ENCODE data around the gene TBCE.
"Not testable (repeated sequence)": the region's sequence is repeated elsewhere in the genome, so short reads cannot be mapped to it uniquely, and the experiment has no call there.

The TBCE gene

GRCh38 chr1:235434001-235434400 is 66.8 kb downstream of the TBCE start:
- no peak overlapping the region for H3K27ac ChIP-seq (ENCODE audit: low read length)
- no peaks in the 10 kb centered on the region for H3K4me1 ChIP-seq (ENCODE audit: control insufficient read depth, low read depth, low read length)
- no peak overlapping the region for H3K4me3 ChIP-seq (ENCODE audit: low read length)
- peaks cover 24% of the 10 kb centered on the region for H3K36me3 ChIP-seq (ENCODE audit: control insufficient read depth, low read depth, low read length)
- H3K9me3 ChIP-seq (ENCODE audit: control insufficient read depth, low read depth, low read length), result no peaks in the 10 kb centered on the region
- H3K9ac ChIP-seq (ENCODE audit: low read length), result no peak overlapping the region
- no peaks in the 10 kb centered on the region for H3K27me3 ChIP-seq (ENCODE audit: control insufficient read depth, insufficient read depth, low read length)

- Histone ChIP-seq H3K9ac (ENCODE audit: low read length) (no peak overlapping the region), H3K27ac (ENCODE audit: low read length) (no peak overlapping the region), H3K4me1 (ENCODE audit: control insufficient read depth, low read depth, low read length) (no peaks in the 10 kb centered on the region), H3K9me3 (ENCODE audit: control insufficient read depth, low read depth, low read length) (no peaks in the 10 kb centered on the region), H3K27me3 (ENCODE audit: control insufficient read depth, insufficient read depth, low read length) (no peaks in the 10 kb centered on the region), H3K36me3 (ENCODE audit: control insufficient read depth, low read depth, low read length) (peaks cover 62% of the 10 kb centered on the region), H3K4me3 (ENCODE audit: low read length) (no peak overlapping the region)
Observed at GRCh38 chr1:235441159-235441685, 74.0 kb downstream of the TBCE start.

GRCh38 chr1:235442788-235443429 is 75.7 kb downstream of the TBCE start:
- Histone ChIP-seq H3K9me3 (ENCODE audit: control insufficient read depth, low read depth, low read length) (no peaks in the 10 kb centered on the region), H3K4me1 (ENCODE audit: control insufficient read depth, low read depth, low read length) (no peaks in the 10 kb centered on the region), H3K27ac (ENCODE audit: low read length) (no peak overlapping the region), H3K4me3 (ENCODE audit: low read length) (no peak overlapping the region), H3K9ac (ENCODE audit: low read length) (no peak overlapping the region), H3K36me3 (ENCODE audit: control insufficient read depth, low read depth, low read length) (peaks cover 63% of the 10 kb centered on the region), H3K27me3 (ENCODE audit: control insufficient read depth, insufficient read depth, low read length) (no peaks in the 10 kb centered on the region)

GRCh38 chr1:235448616-235449015 is 81.4 kb downstream of the TBCE start:
- peaks cover 76% of the 10 kb centered on the region for H3K36me3 ChIP-seq (ENCODE audit: control insufficient read depth, low read depth, low read length)
- H3K27me3 ChIP-seq (ENCODE audit: control insufficient read depth, insufficient read depth, low read length), result no peaks in the 10 kb centered on the region
- no peak overlapping the region for H3K27ac ChIP-seq (ENCODE audit: low read length)
- no peak overlapping the region for H3K9ac ChIP-seq (ENCODE audit: low read length)
- H3K4me1 ChIP-seq (ENCODE audit: control insufficient read depth, low read depth, low read length), result no peaks in the 10 kb centered on the region
- H3K4me3 ChIP-seq (ENCODE audit: low read length), result no peak overlapping the region
- H3K9me3 ChIP-seq (ENCODE audit: control insufficient read depth, low read depth, low read length), result no peaks in the 10 kb centered on the region

- Histone ChIP-seq H3K4me1 (ENCODE audit: control insufficient read depth, low read depth, low read length) (no peaks in the 10 kb centered on the region), H3K9me3 (ENCODE audit: control insufficient read depth, low read depth, low read length) (no peaks in the 10 kb centered on the region), H3K9ac (ENCODE audit: low read length) (no peak overlapping the region), H3K36me3 (ENCODE audit: control insufficient read depth, low read depth, low read length) (peaks cover 69% of the 10 kb centered on the region), H3K27ac (ENCODE audit: low read length) (no peak overlapping the region), H3K27me3 (ENCODE audit: control insufficient read depth, insufficient read depth, low read length) (no peaks in the 10 kb centered on the region), H3K4me3 (ENCODE audit: low read length) (no peak overlapping the region)
Observed at GRCh38 chr1:235450433-235450832, 83.2 kb downstream of the TBCE start.

- Histone ChIP-seq H3K9me3 (ENCODE audit: control insufficient read depth, low read depth, low read length) (no peaks in the 10 kb centered on the region), H3K4me1 (ENCODE audit: control insufficient read depth, low read depth, low read length) (no peaks in the 10 kb centered on the region), H3K36me3 (ENCODE audit: control insufficient read depth, low read depth, low read length) (peaks cover 69% of the 10 kb centered on the region), H3K4me3 (ENCODE audit: low read length) (no peak overlapping the region), H3K27me3 (ENCODE audit: control insufficient read depth, insufficient read depth, low read length) (no peaks in the 10 kb centered on the region), H3K9ac (ENCODE audit: low read length) (no peak overlapping the region), H3K27ac (ENCODE audit: low read length) (no peak overlapping the region)
Observed at GRCh38 chr1:235450886-235451483, 83.8 kb downstream of the TBCE start.

- H3K4me1 ChIP-seq (ENCODE audit: control insufficient read depth, low read depth, low read length), result no peaks in the 10 kb centered on the region
- no peaks in the 10 kb centered on the region for H3K9me3 ChIP-seq (ENCODE audit: control insufficient read depth, low read depth, low read length)
- no peak overlapping the region for H3K27ac ChIP-seq (ENCODE audit: low read length)
- no peak overlapping the region for H3K9ac ChIP-seq (ENCODE audit: low read length)
- H3K27me3 ChIP-seq (ENCODE audit: control insufficient read depth, insufficient read depth, low read length), result no peaks in the 10 kb centered on the region
- H3K4me3 ChIP-seq (ENCODE audit: low read length), result no peak overlapping the region
- peaks cover 49% of the 10 kb centered on the region for H3K36me3 ChIP-seq (ENCODE audit: control insufficient read depth, low read depth, low read length)
Observed at GRCh38 chr1:235454021-235454420, 86.8 kb downstream of the TBCE start.

GRCh38 chr1:235455097-235455496 is 87.9 kb downstream of the TBCE start:
- H3K27ac ChIP-seq (ENCODE audit: low read length), result no peak overlapping the region
- H3K36me3 ChIP-seq (ENCODE audit: control insufficient read depth, low read depth, low read length), result peaks cover 39% of the 10 kb centered on the region
- H3K4me3 ChIP-seq (ENCODE audit: low read length), result no peak overlapping the region
- H3K9ac ChIP-seq (ENCODE audit: low read length), result no peak overlapping the region
- H3K4me1 ChIP-seq (ENCODE audit: control insufficient read depth, low read depth, low read length), result no peaks in the 10 kb centered on the region
- H3K9me3 ChIP-seq (ENCODE audit: control insufficient read depth, low read depth, low read length), result no peaks in the 10 kb centered on the region
- H3K27me3 ChIP-seq (ENCODE audit: control insufficient read depth, insufficient read depth, low read length), result no peaks in the 10 kb centered on the region

GRCh38 chr1:235455823-235456222 is 88.6 kb downstream of the TBCE start:
- Histone ChIP-seq H3K4me3 (ENCODE audit: low read length) (no peak overlapping the region), H3K27me3 (ENCODE audit: control insufficient read depth, insufficient read depth, low read length) (no peaks in the 10 kb centered on the region), H3K27ac (ENCODE audit: low read length) (no peak overlapping the region), H3K4me1 (ENCODE audit: control insufficient read depth, low read depth, low read length) (no peaks in the 10 kb centered on the region), H3K9ac (ENCODE audit: low read length) (no peak overlapping the region), H3K36me3 (ENCODE audit: control insufficient read depth, low read depth, low read length) (peaks cover 32% of the 10 kb centered on the region), H3K9me3 (ENCODE audit: control insufficient read depth, low read depth, low read length) (no peaks in the 10 kb centered on the region)

GRCh38 chr1:235457856-235458255 is 90.6 kb downstream of the TBCE start:
- H3K4me1 ChIP-seq (ENCODE audit: control insufficient read depth, low read depth, low read length); H3K4me3 ChIP-seq (ENCODE audit: low read length); H3K9me3 ChIP-seq (ENCODE audit: control insufficient read depth, low read depth, low read length); H3K27me3 ChIP-seq (ENCODE audit: control insufficient read depth, insufficient read depth, low read length); H3K27ac ChIP-seq (ENCODE audit: low read length); H3K9ac ChIP-seq (ENCODE audit: low read length): not testable (repeated sequence)
- peaks cover 25% of the 10 kb centered on the region for H3K36me3 ChIP-seq (ENCODE audit: control insufficient read depth, low read depth, low read length)

GRCh38 chr1:235460770-235461169 is 93.5 kb downstream of the TBCE start:
- Histone ChIP-seq H3K9me3 (ENCODE audit: control insufficient read depth, low read depth, low read length) (no peaks in the 10 kb centered on the region), H3K27ac (ENCODE audit: low read length) (no peak overlapping the region), H3K4me3 (ENCODE audit: low read length) (no peak overlapping the region), H3K27me3 (ENCODE audit: control insufficient read depth, insufficient read depth, low read length) (no peaks in the 10 kb centered on the region), H3K36me3 (ENCODE audit: control insufficient read depth, low read depth, low read length) (peaks cover 11% of the 10 kb centered on the region), H3K9ac (ENCODE audit: low read length) (no peak overlapping the region), H3K4me1 (ENCODE audit: control insufficient read depth, low read depth, low read length) (no peaks in the 10 kb centered on the region)

GRCh38 chr1:235461954-235462353 is 94.7 kb downstream of the TBCE start:
- Histone ChIP-seq H3K27me3 (ENCODE audit: control insufficient read depth, insufficient read depth, low read length) (no peaks in the 10 kb centered on the region), H3K9me3 (ENCODE audit: control insufficient read depth, low read depth, low read length) (no peaks in the 10 kb centered on the region), H3K4me3 (ENCODE audit: low read length) (no peak overlapping the region), H3K4me1 (ENCODE audit: control insufficient read depth, low read depth, low read length) (no peaks in the 10 kb centered on the region), H3K9ac (ENCODE audit: low read length) (no peak overlapping the region), H3K27ac (ENCODE audit: low read length) (no peak overlapping the region), H3K36me3 (ENCODE audit: control insufficient read depth, low read depth, low read length) (peaks cover 11% of the 10 kb centered on the region)

All from iPS-18a (cell line).